ENCODE measurements around the gene ZNF189. TPM values are rescaled to one million over a fixed set of nuclear protein-coding genes. Genes with fewer than 3 reads are reported as not detected.

Gene ZNF189
- total RNA-seq, 1 donor from 2014 or later = 12.1 TPM

DNA sequence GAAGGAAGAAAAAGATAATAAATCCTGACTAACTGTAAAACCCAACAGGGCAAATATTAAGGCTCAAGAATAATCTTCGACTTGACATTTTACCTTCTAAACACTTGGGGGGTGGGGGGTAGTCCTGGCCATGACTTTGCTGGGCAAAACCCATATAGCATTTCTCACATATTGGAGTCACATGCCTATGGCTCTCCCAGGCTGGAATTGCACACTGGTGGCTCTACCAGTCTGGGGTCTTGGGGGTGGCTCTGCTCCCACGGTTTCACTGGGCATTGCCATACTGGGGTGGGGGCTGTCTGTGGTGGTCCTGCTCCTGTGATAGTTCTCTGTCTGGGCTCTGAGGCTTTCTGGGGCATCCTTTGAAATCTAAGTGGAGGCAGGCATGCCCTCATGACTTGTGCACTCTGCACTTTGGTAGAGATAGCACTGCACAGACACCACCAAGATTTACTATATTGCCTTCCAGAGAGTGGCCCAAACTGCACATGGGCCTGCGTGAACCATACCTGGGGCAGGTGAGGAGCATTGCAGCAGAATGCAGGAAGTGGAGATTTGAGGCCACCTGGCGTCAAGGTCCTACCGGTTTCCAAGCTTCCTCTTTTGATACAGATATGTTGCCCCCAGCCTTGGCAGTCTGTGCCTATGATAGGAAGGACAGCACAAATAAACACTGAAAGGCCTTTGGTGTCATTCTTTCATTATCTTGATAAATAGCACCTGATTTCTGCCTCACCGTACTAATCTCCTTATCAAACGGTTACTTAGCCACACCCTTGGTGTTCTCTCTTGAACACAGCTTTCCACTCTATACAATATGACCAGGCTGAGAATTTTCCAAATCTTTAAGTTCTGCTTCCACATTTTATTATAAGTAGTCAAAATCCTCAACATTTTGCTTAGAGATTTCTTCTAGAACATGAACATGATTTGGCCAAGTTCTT, 43.6 kb upstream of the ZNF189 start:
- H3K4me3 ChIP-seq (ENCODE audit: low read depth, low read length) = no peak overlapping the region
- H3K27me3 ChIP-seq (ENCODE audit: control insufficient read depth, insufficient read depth, low read length) = no peaks in the 10 kb centered on the region
- DNase-seq (ENCODE audit: low read depth) (no peak), FAIRE-seq (no peak)
- TF ChIP-seq, protein P1, sequence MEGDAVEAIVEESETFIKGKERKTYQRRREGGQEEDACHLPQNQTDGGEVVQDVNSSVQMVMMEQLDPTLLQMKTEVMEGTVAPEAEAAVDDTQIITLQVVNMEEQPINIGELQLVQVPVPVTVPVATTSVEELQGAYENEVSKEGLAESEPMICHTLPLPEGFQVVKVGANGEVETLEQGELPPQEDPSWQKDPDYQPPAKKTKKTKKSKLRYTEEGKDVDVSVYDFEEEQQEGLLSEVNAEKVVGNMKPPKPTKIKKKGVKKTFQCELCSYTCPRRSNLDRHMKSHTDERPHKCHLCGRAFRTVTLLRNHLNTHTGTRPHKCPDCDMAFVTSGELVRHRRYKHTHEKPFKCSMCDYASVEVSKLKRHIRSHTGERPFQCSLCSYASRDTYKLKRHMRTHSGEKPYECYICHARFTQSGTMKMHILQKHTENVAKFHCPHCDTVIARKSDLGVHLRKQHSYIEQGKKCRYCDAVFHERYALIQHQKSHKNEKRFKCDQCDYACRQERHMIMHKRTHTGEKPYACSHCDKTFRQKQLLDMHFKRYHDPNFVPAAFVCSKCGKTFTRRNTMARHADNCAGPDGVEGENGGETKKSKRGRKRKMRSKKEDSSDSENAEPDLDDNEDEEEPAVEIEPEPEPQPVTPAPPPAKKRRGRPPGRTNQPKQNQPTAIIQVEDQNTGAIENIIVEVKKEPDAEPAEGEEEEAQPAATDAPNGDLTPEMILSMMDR (IDR thresholded peaks at IDR 0.05; ENCODE audit: insufficient read depth, low read length, severe bottlenecking) = no peak
- H3K36me3 ChIP-seq (ENCODE audit: control insufficient read depth, insufficient read depth, low read length) = no peaks in the 10 kb centered on the region

DNA sequence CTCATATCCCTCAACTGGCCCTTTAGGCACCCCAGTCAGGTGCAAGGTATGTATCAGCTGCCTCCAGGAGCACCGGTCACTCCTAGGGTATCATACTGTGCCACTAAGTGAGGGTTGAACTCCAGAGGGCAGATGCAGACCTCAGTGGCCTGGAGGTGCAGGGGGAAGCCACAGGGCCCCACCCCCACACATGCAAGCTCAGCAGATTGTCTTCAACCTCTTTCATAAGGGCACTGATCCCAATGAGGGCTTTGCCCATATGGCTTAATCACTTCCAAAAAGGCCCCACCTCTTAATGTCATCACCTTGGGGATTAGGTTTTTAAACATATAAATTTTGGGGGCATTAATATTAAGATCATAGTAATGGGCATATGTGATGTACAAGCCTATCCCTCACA, 42.0 kb upstream of the ZNF189 start:
- TF ChIP-seq, protein P1 (IDR thresholded peaks at IDR 0.05; ENCODE audit: insufficient read depth, low read length, severe bottlenecking) = no peak
- Histone ChIP-seq H3K27me3 (ENCODE audit: control insufficient read depth, insufficient read depth, low read length) (no peaks in the 10 kb centered on the region), H3K36me3 (ENCODE audit: control insufficient read depth, insufficient read depth, low read length) (no peaks in the 10 kb centered on the region), H3K4me3 (ENCODE audit: low read depth, low read length) (no peak overlapping the region)
- FAIRE-seq = no peak
- DNase-seq (ENCODE audit: low read depth) = no peak

DNA sequence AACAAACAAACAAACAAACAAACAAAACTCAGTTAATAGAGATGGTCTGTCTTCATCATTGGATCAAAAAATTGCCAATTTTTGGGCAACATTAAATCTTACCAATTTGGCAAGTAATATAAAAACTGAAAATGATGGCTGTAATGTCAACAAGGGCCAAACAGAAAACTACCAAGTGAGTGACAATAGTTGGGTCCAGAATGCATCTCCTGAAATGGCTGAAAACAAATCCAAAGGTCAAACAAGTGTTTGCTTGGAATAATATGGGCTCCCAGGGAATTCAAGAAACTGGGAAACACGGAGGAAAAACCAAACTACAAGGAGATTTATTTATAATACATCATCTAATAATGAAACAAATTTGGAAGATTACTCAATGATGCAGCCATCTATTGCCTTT, 39.0 kb upstream of the ZNF189 start:
- Histone ChIP-seq H3K27me3 (ENCODE audit: control insufficient read depth, insufficient read depth, low read length) (no peaks in the 10 kb centered on the region), H3K36me3 (ENCODE audit: control insufficient read depth, insufficient read depth, low read length) (no peaks in the 10 kb centered on the region), H3K4me3 (ENCODE audit: low read depth, low read length) (no peak overlapping the region)
- DNase-seq (ENCODE audit: low read depth) (no peak), FAIRE-seq (no peak)
- TF ChIP-seq, protein P1 (IDR thresholded peaks at IDR 0.05; ENCODE audit: insufficient read depth, low read length, severe bottlenecking) = no peak

DNA sequence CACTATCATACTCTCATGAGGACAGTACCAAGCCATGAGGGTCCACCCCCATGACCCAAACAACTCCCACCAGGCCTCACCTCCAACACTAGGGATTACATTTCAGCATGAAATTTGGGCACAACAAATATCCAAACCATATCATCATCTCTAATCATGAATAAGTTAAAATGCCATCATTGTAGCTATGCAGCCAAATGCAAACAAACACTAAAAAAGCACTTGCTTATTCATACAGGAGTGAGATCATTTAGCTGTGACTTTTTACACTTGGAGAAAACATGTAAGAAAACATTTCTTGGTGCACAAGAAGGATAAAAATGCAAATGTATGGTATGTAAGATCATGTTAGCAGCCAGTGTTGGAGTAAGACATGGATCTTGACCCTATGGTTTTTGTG, 38.0 kb upstream of the ZNF189 start:
- TF ChIP-seq, protein P1 (IDR thresholded peaks at IDR 0.05; ENCODE audit: insufficient read depth, low read length, severe bottlenecking) = no peak
- Histone ChIP-seq H3K4me3 (ENCODE audit: low read depth, low read length) (no peak overlapping the region), H3K36me3 (ENCODE audit: control insufficient read depth, insufficient read depth, low read length) (no peaks in the 10 kb centered on the region), H3K27me3 (ENCODE audit: control insufficient read depth, insufficient read depth, low read length) (no peaks in the 10 kb centered on the region)
- DNase-seq (ENCODE audit: low read depth) = no peak
- FAIRE-seq = no peak

DNA sequence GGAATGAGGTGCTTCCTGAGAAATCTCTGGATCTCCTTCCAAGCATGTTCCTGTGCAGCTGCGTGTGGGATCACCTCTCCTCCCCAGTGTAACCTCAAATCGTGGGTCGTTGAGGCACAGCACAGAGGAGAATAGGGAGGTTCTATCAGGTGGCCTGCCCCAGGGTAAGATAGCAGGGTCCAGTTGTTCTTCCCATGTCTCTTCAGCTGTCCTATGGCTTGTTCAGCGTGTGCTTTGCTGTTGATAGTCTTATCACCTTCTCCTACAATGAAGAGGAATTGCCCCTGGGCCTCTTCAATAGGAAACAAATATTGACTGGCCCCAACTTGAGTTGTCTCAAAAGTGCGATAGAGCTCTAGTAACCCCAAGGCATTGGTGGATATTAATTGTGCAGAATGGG, 36.2 kb upstream of the ZNF189 start:
- Histone ChIP-seq H3K4me3 (ENCODE audit: low read depth, low read length) (no peak overlapping the region), H3K27me3 (ENCODE audit: control insufficient read depth, insufficient read depth, low read length) (no peaks in the 10 kb centered on the region), H3K36me3 (ENCODE audit: control insufficient read depth, insufficient read depth, low read length) (no peaks in the 10 kb centered on the region)
- DNase-seq (ENCODE audit: low read depth) (no peak), FAIRE-seq (peak; percentile 18)
- TF ChIP-seq, protein P1 (IDR thresholded peaks at IDR 0.05; ENCODE audit: insufficient read depth, low read length, severe bottlenecking) = no peak
